NCI-H2227 (cell line): Measurements from ENCODE around the gene DTNB.
"Not testable (repeated sequence)": the region's sequence is repeated elsewhere in the genome, so short reads cannot be mapped to it uniquely, and the experiment has no call there.

ENCODE experiments used
- DNase-seq: peaks from one replicate; lab custom pipeline; 2025; ENCODE audit not compliant: unreplicated experiment; lab: John Stamatoyannopoulos, UW

The DTNB gene

GRCh38 chr2:25424426-25425028, 248.8 kb downstream of the DTNB start:
- no peak for DNase-seq

DNA sequence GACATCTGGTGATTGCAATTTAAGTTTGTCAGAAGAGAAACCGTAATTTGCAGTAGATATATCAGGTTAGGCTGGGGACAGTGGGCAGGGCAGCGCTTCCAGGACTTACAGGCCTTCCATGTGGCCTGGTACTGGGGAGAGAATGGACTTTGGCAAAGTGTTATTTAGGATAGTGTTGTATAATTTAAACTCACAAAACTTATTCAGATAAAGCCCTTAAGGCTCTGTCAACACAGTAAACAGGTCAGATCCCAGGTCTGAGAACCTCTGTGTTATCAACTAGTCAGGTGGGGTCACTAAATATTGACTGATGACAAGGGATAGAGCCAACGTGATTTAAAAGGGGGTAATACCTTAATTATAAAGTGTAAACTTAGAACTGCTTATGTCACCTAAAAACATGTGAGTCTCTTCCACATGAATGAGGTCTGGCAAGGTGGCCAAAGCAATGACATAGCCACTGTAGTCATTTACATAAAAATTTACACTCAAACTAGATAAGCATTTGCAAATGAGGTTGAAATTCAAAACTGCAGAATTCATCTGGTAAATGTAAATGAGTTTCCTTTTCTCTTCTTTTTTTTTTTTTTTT, 251.5 kb downstream of the DTNB start:
- no peak for DNase-seq

DNA sequence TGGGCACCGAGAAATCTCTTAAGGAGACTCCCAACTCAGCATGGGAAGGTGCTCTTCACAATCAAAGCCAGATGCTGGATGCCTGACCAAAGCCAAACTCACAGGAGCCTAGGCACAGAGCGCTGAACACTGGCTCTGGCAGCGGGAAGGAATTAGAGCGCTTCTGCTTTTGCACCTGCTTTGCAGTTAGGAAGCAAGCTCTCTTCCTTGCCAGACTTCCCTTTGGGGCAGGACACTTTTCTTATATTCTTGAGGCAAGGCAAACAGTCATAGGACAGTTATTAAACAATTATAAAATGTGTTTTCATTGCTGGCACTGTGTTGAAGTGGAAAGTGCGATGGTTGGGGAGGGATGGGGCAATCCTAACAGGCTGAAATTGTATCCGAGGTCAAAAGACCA, 252.1 kb downstream of the DTNB start:
- DNase-seq, result no peak

DNA sequence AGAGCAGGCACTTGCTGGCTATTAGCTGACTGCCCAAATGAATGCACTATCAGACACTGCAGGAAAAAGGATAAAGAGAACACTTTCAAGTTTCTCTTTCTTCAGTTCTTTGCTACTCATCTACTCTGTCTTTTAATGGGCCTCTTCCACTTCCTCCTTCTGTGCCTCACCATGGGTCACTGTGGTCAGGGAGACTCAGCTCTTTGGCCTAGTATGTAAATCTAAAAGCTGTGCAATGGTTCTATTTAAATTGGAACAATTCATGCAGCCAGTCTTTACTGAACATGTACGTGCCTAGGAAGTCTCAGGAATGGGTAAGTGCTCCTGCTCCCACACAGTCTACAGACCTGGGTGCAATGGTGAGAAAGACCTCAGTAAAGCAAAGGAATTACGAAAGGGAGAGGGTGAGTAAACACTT, 252.5 kb downstream of the DTNB start:
- no peak for DNase-seq

GRCh38 chr2:25419678-25420242, 253.6 kb downstream of the DTNB start:
- no peak for DNase-seq

DNA sequence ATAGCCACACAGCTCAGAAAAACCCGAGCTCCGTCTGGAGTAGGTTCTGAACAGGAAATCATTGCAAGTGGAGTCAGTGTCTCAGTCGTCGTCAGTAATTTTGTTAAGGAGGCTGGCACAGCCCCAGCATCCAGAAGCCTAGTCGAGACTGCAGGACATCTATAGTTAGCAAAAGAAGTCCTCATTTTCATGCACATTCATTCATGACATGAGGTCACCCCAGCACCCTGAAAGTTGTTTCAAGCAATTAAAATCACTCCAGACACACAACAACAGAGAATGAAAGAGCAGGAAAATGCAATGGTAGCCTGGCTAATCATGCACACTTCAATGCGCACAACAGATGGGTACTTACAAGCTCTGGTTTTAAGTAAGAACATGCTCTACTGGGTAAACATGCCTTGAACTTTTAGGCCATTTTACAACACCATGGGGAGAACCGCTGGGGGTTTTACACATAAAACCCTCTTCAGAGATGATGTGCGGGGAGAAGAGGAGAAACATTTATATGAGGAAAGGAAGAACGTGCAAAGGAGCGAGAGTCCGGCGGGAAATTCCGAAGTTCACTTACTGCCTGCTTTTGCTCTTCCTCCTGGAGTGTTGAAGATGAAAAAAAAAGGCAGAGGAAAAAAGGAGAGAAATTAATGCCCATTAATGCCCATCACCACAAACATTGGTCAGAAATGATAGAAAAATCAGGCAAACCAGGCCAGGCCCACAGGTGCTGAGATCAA, 254.3 kb downstream of the DTNB start:
- no peak for DNase-seq

- DNase-seq, result no peak
Observed at GRCh38 chr2:25417715-25418369, 255.5 kb downstream of the DTNB start.

DNA sequence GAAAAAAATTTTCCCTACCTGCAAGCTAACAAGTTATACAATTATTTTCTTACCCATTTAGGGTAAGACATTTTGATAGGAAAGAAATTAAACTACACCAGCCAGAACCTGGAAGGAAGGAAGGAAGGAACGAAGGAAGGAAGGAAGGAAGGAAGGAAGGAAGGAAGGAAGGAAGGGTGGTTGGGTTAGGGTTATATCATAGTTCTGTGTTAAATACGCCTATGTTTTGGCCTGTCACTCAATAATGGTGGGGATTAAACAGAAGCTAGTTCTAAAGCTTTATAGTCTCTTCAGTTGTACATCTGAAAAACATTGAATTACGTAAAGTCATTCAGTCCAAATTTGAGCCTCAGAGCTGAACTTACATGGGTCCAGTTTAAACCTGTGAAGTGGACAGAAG, 256.7 kb downstream of the DTNB start:
- no peak for DNase-seq

GRCh38 chr2:25414781-25415180, 258.6 kb downstream of the DTNB start:
- DNase-seq, result peak; percentile 32

- not testable (repeated sequence) for DNase-seq
Observed at GRCh38 chr2:25413409-25413808, 260.0 kb downstream of the DTNB start.

GRCh38 chr2:25411753-25412152, 261.6 kb downstream of the DTNB start:
- DNase-seq, result no peak

GRCh38 chr2:25411281-25411680, 262.1 kb downstream of the DTNB start:
- DNase-seq, result no peak

DNA sequence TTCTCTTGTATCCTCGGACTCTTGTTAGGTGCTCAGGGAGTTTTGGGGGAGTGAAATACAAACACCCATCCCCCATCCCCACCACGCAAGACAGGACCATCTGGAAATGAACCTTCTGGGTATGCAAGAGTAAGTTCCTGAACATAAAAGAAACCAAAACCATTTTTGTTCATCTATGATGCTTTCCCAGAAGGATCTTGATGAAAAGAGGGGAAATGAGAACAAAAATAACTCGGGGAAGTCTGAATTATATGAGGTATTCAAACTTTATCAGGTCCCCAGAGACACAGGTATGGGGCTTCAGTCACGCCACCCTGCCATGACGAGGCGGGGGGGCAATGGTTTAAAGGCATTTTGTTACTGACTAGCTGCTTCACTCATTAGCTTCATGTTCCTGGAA, 263.0 kb downstream of the DTNB start:
- no peak for DNase-seq

GRCh38 chr2:25409468-25409867, 263.9 kb downstream of the DTNB start:
- DNase-seq, result no peak

- DNase-seq, result no peak
Observed at GRCh38 chr2:25409044-25409443, 264.3 kb downstream of the DTNB start.

DNA sequence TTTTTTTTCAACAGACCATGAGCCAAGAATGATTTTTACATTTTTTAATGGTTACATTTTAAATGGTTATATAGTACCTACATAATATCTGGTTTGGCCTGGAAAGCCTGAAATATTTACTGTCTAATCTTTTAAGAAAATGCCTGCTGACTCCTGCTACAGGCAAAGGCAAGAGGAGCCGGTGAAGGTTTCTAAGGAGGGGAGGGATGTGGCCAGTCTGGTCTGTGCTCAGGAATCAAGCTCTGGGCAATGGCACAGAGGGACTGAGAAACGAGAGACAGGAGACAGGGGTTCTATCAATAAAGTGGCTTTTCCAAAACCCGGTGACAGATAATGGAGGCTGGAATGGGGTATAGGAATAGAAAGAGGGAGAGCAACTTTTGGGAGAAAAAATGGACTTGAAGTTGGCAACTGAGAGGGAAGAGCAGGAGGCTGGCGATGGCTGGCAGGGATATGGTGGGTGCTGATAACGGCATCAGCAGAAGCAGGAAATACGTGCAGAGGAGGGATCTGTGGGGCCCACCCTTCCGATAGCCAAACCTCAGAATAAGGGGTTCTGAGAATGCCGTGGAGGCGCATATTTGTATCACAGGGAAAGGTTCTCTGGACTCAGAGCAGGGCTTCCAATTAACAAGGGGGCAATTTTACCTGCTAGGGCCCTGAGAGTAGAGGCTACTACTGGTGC, 267.6 kb downstream of the DTNB start:
- no peak for DNase-seq

DNA sequence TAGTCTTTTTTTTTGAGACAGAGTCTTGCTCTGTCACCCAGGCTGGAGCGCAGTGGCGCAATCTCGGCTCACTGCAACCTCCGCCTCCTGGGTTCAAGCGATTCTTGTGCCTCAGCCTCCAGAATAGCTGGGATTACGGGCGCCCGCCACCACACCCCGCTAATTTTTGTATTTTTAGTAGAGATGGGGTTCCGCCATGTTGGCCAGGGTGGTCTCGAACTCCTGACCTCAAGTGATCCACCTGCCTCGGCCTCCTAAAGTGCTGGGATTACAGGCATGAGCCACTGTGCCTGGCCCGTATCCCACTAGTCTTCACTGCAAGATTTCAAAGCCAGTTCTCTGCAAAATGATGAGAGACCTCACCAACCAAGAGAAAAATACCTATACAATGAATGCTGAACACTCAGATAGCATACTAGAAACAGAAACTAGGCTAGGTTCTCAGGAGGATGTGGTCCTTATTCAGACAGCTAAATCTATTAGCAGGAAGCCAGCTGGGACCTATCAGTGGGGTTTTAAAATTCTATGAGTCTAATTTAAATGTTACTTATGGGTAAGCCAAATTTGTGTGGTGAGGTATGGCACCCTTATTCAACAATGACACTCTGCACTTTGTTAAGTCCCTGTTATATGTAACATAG, 270.1 kb downstream of the DTNB start:
- DNase-seq, result not testable (repeated sequence)

DNA sequence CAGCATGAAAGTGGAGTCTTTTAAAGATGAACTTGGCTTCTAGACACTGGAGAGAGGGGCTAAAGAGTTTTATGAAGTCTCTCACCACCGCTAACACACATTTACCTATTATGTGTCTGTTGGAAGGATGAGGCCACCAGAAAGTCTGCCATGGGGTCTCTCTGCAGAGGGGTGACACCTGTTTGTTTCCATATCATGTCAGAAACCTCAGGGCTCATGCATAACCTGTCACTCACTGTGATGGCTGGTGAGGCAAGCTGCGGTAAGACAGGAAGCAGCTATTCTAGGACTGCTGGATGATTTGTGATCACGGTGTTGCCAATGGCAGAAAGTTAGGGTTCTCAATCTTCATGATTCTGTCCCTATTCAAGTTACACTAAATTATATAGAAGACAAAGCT, 270.9 kb downstream of the DTNB start:
- no peak for DNase-seq

DNA sequence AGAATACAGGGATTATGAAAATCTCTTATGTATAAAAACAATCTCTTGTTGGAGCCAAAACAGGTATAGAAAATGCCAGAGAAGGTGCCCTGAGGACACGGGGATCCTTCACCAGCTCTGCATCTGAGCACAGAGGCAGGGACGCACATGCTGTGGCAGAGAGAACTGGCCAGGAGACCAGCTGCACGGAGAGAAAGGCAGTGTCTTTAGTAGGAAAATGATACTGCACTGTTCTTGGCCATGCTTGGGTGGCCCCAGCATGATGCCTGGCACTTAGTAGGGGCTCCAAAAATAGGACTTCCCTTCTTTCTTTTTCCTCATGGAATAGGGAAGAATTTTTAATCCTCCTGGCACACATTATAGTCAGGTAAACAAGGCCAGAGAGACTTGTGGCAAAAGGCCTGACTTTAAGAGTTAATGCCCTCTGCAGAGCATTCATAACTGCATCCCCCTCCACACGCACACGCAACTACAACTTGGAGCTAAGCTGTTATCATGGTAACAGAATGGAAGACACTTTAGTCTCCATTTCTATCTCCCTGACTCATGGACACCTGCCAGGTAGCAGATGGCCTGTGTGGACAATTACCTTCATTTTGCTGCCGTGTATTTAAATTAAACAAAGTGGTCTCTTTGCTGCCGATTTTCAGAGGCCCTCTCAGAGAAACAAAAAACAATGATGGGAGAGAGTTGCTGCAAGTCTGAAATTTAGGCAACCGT, 271.9 kb downstream of the DTNB start:
- DNase-seq, result peak; percentile 62
